Retinal pigment epithelial cell (primary cell): ENCODE measurements around the gene KLHL29.

Source experiments
- DNase-seq: peaks from one replicate; pipeline ENCODE4 v3.0.0-alpha.2; 2010; ENCODE audit warnings: low read depth
- H3K4me3 ChIP-seq: 2 replicates; pipeline ENCODE4 v1.5.1; 2011; ENCODE audit warnings: mild to moderate bottlenecking, low read length, control low read depth, moderate library complexity
- CTCF ChIP-seq: conservative IDR thresholded peaks from 2 replicates; pipeline ENCODE4 v1.5.1; 2011; ENCODE audit warnings: low read depth, low read length, control low read depth, inconsistent platforms

Gene KLHL29

GRCh38 chr2:23603581-23603980 is 218.6 kb downstream of the KLHL29 start:
- no peak for TF ChIP-seq CTCF
- no peak for DNase-seq
- no peak overlapping the region for H3K4me3 ChIP-seq

- TF ChIP-seq CTCF, result no peak
- DNase-seq, result no peak
- no peak overlapping the region for H3K4me3 ChIP-seq
Observed at GRCh38 chr2:23604731-23605130, 219.8 kb downstream of the KLHL29 start.

GRCh38 chr2:23605236-23605635 is 220.3 kb downstream of the KLHL29 start:
- TF ChIP-seq CTCF, result no peak
- no peak overlapping the region for H3K4me3 ChIP-seq
- no peak for DNase-seq

GRCh38 chr2:23606196-23606595 is 221.2 kb downstream of the KLHL29 start:
- no peak for TF ChIP-seq CTCF
- H3K4me3 ChIP-seq, result no peak overlapping the region
- no peak for DNase-seq

GRCh38 chr2:23606968-23607367 is 222.0 kb downstream of the KLHL29 start:
- DNase-seq, result peak; percentile 48
- no peak overlapping the region for H3K4me3 ChIP-seq
- no peak for TF ChIP-seq CTCF

- H3K4me3 ChIP-seq, result no peak overlapping the region
- no peak for TF ChIP-seq CTCF
- DNase-seq, result no peak
Observed at GRCh38 chr2:23607925-23608324, 222.9 kb downstream of the KLHL29 start.

- TF ChIP-seq CTCF, result no peak
- H3K4me3 ChIP-seq, result no peak overlapping the region
- DNase-seq, result no peak
Observed at GRCh38 chr2:23609254-23609653, 224.3 kb downstream of the KLHL29 start.
